Spleen (tissue), 7 donors: ENCODE measurements around the gene GNG13.

ENCODE experiments used
- CTCF ChIP-seq, 11 experiments: fragments of 200-600 bp in 7 of 11; fragments of 450-650 bp in 4 of 11; sonication (generic) in 4 of 11; IDR thresholded peaks in 8 of 11; conservative IDR thresholded peaks in 3 of 11; 1 replicate in 7 of 11; 2 replicates in 4 of 11; pipeline versions ENCODE4 v1.4.0 to v1.8.0; 2016 to 2021; ENCODE audit warnings: antibody characterized with exemption in 11 of 11, inconsistent platforms in 4 of 11, mild to moderate bottlenecking in 1 of 11
- POLR2A ChIP-seq, 3 donors: fragments of 450-650 bp; IDR thresholded peaks; one replicate each; pipeline ENCODE4 v1.5.1; 2017; ENCODE audit warnings: antibody characterized with exemption in 3 of 3, mild to moderate bottlenecking in 1 of 3
- donor health status: DM: no; HTN: no; CAD: no; lungs with moderate emphysema.
- donor health status: DM: no; HTN: no; CAD: no.
- donor health status: DM: no; HTN: no; CAD: no.

DNA sequence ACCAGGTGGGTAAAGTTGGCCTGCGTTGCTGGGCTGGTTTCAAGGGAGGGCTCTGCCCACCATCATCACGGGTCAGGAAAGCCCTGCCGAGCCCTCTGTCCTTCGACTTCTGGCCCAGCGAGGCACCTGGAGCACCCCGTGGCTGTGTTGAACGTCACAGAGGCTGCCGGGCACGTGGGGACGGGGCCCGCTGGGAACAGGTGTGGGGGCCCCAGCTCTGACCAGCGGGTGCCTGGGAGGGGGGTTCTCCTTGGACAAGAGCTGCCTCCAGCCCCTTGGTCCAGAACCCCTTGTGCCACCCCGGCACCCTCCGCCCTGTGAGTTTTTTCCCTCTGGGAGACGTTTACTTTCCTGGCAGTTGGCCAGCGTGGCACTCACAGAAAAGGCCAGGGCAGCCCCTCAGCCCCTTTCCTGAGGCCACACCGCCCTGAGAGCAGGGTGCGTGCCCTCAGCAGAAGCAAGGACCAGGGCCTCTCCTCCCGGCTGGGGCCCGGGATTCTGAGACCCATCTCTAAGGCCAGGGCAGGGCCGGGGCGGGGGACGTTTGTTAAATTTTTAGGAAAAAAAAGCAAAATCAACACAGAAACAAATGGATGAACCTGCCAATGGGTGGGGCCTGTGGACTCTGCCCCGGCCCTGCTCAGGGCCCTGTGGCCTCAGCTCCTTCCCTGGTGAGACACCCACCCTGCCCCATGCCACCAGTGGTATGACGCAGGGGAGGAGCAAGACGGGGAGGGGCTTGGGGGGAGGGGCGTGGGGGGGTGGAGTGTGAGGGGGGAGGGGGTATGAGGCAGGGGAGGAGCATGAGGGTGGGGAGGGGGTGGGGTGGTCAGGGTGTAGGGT is 31.3 kb upstream of the GNG13 start:
- TF ChIP-seq POLR2A (IDR thresholded peaks at IDR 0.05), result no peak
- no peak for TF ChIP-seq CTCF (IDR thresholded peaks at IDR 0.05 in 8 of 11, conservative IDR thresholded peaks at IDR 0.05 in 3 of 11)
